ENCODE data around the gene UBL7.
"Not testable (repeated sequence)": the region's sequence is repeated elsewhere in the genome, so short reads cannot be mapped to it uniquely, and the experiment has no call there.

Gene UBL7, protein sequence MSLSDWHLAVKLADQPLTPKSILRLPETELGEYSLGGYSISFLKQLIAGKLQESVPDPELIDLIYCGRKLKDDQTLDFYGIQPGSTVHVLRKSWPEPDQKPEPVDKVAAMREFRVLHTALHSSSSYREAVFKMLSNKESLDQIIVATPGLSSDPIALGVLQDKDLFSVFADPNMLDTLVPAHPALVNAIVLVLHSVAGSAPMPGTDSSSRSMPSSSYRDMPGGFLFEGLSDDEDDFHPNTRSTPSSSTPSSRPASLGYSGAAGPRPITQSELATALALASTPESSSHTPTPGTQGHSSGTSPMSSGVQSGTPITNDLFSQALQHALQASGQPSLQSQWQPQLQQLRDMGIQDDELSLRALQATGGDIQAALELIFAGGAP

GRCh38 chr15:74460871-74461846, at the start of gene UBL7:
Gene UBL7 (minus strand): TSS chr15:74461160. CDS start chr15:74458867, 2,293 bp downstream.
- peak; percentile 97 for DNase-seq

- no peak for DNase-seq
Measured at GRCh38 chr15:74506515-74506840, 45.5 kb upstream of the UBL7 start.

DNA sequence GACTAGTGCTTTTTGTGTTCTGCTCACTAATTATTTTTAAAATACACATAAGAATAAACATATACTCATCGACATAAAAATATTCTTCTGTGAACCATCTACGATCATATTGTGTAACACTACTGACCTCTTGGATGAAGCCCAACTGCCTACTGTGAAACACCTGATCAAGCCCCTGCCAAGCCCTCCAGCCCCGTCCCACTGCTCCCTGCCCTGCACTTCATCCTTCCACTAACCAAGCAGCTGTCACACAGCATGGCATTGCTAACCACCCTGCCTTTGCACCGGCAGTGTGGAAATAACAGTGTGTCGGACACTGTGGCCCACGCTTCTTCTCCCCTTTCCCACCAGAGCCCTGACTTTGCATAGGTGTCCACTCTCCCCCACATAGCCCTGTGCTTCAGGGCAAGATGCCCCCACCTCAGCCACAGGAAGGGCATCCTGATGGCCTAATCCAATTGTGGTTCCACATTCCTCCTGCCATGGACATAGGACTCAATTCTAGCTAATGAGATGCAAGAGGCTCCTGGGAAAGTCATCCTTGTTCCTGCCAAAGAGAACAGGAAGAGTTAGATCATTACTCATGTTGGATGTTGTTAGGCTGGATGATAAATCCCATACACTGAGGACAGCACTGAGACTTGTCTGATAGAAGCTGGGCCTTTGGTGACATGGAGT, 45.0 kb upstream of the UBL7 start:
- DNase-seq: no peak

DNA sequence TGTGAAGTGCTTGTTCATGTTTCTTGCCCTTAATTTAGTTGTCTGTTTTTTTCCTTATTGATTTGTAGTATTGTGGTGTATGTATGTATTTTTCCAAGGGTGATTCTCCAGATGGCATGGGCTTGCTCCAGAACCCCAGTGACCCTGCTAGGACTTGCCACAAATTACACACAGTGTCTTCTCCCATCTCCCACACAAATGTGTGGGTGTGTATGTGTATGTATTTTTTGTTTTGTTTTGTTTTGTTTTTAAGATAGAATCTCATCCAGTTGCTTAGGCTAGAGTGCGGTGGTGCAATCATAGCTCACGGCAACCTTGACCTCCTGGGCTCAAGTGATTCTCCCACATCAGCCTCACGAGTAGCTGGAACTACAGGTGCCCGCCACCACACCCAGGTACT, 43.9 kb upstream of the UBL7 start:
- no peak for DNase-seq

- DNase-seq: no peak
Measured at GRCh38 chr15:74504418-74504817, 43.5 kb upstream of the UBL7 start.

DNA sequence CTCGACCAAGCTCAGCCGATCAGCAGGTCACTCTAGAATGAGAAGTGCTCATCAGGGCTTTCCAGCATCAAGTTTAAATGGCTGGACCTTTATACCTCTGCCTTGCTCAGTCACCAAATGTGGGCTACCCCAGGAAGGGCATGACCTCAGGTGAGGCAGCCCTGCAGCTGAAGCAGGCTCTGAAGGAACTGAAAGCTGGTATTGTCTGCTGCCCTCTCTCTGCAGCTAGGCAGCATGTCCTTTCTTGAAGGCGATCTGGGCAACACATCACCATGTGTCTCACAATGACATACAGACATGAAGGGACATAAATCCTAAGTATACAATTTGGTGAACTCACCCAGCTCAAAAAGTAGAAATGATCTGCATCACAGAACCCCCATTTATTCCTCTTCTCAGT, 41.3 kb upstream of the UBL7 start:
- no peak for DNase-seq

DNA sequence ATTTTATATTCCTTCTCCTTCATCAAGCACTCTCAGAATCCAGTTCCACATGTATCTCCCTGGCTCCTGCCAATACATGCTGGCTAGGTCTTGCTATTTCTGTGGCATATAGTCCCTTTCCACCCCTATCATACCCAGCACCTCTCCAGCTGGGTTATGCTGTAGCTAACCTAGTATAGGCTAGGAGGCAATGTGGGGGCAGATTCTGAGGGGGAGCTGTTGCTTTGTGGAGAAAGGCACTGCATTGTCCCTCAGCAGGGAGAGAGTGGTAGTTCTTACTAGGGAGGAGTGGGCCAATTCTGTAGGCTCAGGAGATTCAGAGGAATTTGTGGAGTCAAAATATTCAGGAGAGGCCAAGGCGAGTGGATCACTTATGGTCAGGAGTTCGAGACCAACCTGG, 39.4 kb upstream of the UBL7 start:
- no peak for DNase-seq

GRCh38 chr15:74499366-74499765, 38.4 kb upstream of the UBL7 start:
- no peak for DNase-seq

- DNase-seq: no peak
Measured at GRCh38 chr15:74497584-74497983, 36.6 kb upstream of the UBL7 start.

DNA sequence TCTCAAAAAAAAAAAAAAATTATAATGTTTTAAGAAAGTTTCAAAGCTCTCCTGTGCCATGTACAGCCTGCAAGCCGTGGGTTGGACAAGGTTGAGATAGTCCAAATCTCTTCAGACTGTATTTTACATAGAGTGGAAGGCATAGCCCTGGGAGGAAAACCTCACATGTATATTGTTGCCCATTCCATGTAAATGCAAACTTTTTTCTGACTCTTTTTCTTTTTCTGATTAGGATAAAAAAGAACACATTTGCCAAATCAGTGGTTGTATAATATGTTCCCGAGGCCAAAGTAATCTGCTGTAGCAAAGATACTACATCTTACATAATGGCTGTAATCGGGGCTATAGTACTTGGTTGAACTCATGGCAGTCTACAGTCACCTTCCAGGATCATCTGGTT, 35.7 kb upstream of the UBL7 start:
- no peak for DNase-seq

- DNase-seq: no peak
Measured at GRCh38 chr15:74490339-74490689, 29.4 kb upstream of the UBL7 start.

DNA sequence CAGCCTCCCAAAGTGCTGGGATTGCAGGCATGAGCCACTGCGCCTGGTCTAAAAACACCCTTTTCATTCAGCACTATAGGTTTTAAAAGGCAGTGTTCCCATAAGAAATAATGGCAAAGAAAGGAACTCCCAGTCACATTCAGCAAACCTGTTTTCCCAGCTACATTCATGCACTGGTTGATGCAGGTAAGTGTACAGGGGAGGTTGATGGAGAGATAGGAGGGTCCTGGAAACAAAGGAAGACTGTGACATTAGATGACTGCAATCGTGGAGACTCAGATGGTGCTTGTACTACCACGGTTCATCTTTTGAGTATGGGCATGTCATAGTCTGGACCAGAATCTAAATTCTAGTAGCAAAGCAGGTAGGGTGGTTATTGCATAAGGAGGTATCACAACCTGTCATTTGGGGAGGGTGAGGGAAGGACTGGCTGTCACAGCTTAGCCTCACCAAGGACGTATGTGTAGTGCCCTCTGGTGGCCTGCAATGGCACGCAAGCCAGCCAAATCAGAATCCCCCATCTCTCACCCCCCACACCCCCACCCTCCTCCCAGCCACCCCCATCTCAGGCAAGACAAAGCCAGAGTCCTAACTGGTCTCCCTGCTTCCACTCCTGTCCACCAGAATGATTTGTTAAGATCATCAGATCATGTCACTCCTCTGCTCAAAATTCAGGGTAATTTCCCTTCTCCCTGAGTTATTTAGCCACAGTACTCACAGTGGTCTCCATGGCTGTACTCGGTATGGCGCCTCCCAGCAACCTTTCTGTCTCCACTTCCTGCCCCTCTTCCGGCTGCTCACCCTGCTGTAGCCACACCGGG, 28.8 kb upstream of the UBL7 start:
- peak; percentile 73 for DNase-seq

DNA sequence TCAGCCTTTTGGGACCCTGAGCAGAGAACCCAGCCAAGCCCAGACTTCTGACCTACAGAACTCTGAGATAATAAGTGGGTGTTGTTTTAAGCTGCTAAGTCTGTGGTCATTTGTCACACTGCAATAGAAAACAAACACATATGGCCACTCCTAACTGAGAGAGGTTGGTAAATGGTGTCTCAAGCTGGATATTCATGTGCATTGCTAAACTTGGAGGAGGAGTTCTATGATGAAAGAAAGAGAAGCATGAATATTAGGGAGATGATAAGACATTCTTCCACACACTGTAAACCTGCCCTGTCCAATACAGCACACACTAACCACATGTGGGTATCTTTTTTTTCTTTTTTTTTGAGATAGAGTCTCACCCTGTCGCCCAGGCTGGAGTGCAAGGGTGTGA, 27.8 kb upstream of the UBL7 start:
- no peak for DNase-seq

DNA sequence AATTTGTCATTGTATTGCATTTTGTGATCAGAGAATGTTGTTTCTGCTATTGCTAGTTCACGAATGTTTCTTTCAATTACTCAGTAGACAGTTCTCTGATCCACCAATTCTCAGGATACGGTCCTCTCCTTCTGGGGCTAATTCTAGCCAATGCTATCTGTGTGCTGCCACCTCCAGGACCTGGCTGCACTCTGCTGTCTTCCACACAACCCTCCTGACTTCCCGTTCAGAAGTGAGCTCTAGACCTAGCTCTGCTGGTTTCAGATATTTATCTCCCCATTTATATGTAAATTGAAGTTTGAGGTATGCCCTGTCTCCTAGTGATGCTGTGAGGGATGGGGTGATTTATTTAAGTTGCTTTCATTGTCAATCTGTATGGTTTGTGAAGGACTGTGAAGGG, 21.7 kb upstream of the UBL7 start:
- DNase-seq: no peak

GRCh38 chr15:74480364-74480763, 19.4 kb upstream of the UBL7 start:
- not testable (repeated sequence) for DNase-seq

GRCh38 chr15:74471621-74472020, 10.7 kb upstream of the UBL7 start:
- not testable (repeated sequence) for DNase-seq

DNA sequence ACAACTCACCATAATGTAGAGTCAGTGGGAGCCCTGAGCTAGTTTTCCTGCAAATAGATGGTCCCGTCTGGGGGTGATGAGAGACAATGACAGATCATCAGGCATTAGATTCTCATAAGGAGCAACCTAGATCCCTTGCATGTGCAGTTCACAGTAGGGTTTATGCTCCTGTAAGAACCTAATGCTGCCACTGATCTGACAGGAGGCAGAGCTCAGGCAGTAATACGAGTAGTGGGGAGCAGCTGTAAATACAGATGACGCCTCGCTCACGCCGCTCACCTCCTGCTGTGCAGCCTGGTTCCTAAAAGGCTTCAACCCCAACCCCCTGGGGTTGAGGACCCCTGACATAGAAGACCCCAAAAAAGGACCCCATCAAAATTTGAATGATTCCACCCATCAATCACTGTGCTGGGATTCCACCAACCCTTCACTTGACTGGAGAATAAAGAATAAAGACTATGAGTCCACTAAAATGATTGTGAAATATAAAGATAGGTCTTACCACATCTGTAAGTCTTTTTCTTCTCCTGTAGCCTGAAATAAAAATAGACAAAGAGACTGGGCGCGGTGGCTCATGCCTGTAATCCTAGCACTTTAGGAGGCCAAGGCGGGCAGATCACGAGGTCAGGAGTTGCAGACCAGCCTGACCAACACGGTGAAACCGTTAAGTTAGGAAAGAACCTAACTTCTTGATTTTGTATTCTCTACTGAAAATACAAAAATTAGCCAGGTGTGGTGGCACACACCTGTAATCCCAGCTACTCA, 9.9 kb upstream of the UBL7 start:
- DNase-seq: no peak

GRCh38 chr15:74468341-74469032, 7.5 kb upstream of the UBL7 start:
- no peak for DNase-seq

- DNase-seq: no peak
Measured at GRCh38 chr15:74466570-74466969, 5.6 kb upstream of the UBL7 start.

DNA sequence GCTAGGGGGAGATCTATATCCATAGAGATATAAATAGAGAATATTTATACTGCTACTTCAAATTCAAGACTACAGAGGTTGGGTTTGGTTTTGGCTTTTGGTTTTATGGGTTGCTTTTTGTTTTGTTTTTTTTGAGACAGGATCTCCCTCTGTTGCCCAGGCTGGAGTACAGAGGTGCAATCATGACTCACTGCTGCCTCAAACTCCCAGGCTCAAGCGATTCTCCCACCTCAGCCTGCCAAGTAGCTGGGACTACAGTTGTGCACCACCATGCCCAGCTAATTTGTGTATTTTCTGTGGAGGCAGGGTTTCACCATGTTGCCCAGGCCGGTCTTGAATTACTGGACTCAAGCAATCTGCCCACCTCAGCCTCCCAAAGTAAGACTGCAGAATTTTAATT, 3.9 kb upstream of the UBL7 start:
- DNase-seq: no peak

DNA sequence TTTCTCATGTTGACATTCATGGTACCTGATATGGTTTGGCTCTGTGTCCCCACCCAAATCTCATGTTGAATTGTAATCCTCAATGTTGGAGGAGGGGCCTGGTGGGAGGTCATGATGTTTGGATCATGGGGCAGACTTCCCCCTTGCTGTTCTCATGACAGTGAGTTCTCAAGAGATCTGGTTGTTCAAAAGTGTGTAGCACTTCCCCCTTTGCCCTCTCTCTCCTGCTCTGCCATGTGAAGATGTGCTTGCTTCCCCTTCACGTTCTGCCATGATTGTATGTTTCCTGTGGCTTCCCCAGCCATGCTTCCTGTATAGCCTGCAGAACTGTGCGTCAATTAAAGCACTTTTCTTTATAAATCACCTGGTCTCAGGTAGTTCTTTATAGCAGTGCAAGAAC, 3.3 kb upstream of the UBL7 start:
- DNase-seq: no peak

Data from hematopoietic multipotent progenitor cell treated with erythropoietin and hydrocortisone succinate and interleukin-3 and kit ligand, for 8 days (in vitro differentiated cells).